ENCODE results near the gene TSC1.

- TF ChIP-seq, protein P1, sequence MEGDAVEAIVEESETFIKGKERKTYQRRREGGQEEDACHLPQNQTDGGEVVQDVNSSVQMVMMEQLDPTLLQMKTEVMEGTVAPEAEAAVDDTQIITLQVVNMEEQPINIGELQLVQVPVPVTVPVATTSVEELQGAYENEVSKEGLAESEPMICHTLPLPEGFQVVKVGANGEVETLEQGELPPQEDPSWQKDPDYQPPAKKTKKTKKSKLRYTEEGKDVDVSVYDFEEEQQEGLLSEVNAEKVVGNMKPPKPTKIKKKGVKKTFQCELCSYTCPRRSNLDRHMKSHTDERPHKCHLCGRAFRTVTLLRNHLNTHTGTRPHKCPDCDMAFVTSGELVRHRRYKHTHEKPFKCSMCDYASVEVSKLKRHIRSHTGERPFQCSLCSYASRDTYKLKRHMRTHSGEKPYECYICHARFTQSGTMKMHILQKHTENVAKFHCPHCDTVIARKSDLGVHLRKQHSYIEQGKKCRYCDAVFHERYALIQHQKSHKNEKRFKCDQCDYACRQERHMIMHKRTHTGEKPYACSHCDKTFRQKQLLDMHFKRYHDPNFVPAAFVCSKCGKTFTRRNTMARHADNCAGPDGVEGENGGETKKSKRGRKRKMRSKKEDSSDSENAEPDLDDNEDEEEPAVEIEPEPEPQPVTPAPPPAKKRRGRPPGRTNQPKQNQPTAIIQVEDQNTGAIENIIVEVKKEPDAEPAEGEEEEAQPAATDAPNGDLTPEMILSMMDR (conservative IDR thresholded peaks at IDR 0.05; ENCODE audit: low read depth, low read length), result no peak
- no peak for TF ChIP-seq EZH2 (IDR thresholded peaks at IDR 0.05; ENCODE audit: low read length, unreplicated experiment)
Observed at GRCh38 chr9:132989014-132989310, 44.5 kb upstream of the TSC1 start.

All from PC-3 (cell line).